A673 (cell line): Measurements from ENCODE around the gene CLPSL1. TPM values are rescaled to one million over a fixed set of nuclear protein-coding genes. Genes with fewer than 3 reads are reported as not detected.

Experiments
- BruUV-seq: library from RNA; stranded (reverse); fragments of 400-500 nt; replicated peaks from 2 replicates; lab custom pipeline; 2021; lab: Mats Ljungman, UMichigan
- CTCF ChIA-PET: fragments of 300-600 bp; sonication (Branson Sonifier 250); formaldehyde crosslinking; loops from one replicate; lab custom pipeline; 2022; ENCODE audit warnings: antibody characterized with exemption; lab: Charles Lee
- POLR2A ChIA-PET: fragments of 300-600 bp; sonication (Branson Sonifier 250); formaldehyde crosslinking; loops from one replicate; lab custom pipeline; 2022; ENCODE audit warnings: antibody characterized with exemption; ENCODE audit not compliant: low non-redundant PET; lab: Charles Lee
- DNase-seq: peaks from one replicate; pipeline ENCODE4 v3.0.0-alpha.2; 2015; ENCODE audit warnings: low spot score
- H3K27ac ChIP-seq: fragments of 200-600 bp; sonication (generic); 2 replicates; pipeline ENCODE4 v1.5.1; 2016; ENCODE audit warnings: mixed run types, low read depth, mild to moderate bottlenecking, mixed read lengths, antibody characterized with exemption, low read length; ENCODE audit not compliant: poor library complexity, severe bottlenecking
- H3K27me3 ChIP-seq: fragments of 200-600 bp; sonication (generic); replicated peaks from 2 replicates; pipeline ENCODE4 v1.6.1; 2017; ENCODE audit warnings: mixed run types, low read depth, mild to moderate bottlenecking, mixed read lengths, antibody characterized with exemption, low read length; ENCODE audit not compliant: insufficient read depth, poor library complexity
- H3K36me3 ChIP-seq: fragments of 200-600 bp; sonication (generic); 2 replicates; pipeline ENCODE4 v1.6.1; 2016; ENCODE audit warnings: mixed run types, mild to moderate bottlenecking, mixed read lengths, antibody characterized with exemption, low read length; ENCODE audit not compliant: insufficient read depth, poor library complexity, severe bottlenecking
- H3K4me1 ChIP-seq: fragments of 200-600 bp; sonication (generic); 2 replicates; pipeline ENCODE4 v1.6.1; 2017; ENCODE audit warnings: mixed run types, mild to moderate bottlenecking, mixed read lengths, antibody characterized with exemption, low read length; ENCODE audit not compliant: insufficient read depth, poor library complexity, severe bottlenecking
- H3K4me3 ChIP-seq: fragments of 200-600 bp; sonication (generic); 2 replicates; pipeline ENCODE4 v1.5.1; 2016; ENCODE audit warnings: low read depth, mixed run types, mild to moderate bottlenecking, mixed read lengths, low read length; ENCODE audit not compliant: poor library complexity, severe bottlenecking
- H3K9me3 ChIP-seq: fragments of 200-600 bp; sonication (generic); 2 replicates; pipeline ENCODE4 v1.6.1; 2016; ENCODE audit warnings: mixed run types, low read depth, mild to moderate bottlenecking, mixed read lengths, antibody characterized with exemption, low read length; ENCODE audit not compliant: poor library complexity, severe bottlenecking
- CTCF ChIP-seq: fragments of 300-800, 200-600 bp; sonication (generic); conservative IDR thresholded peaks from 2 replicates; pipeline ENCODE4 v1.5.1; 2017; ENCODE audit warnings: low read depth, mild to moderate bottlenecking, antibody characterized with exemption, low read length, moderate library complexity, mixed read lengths
- EZH2 ChIP-seq: fragments of 200-600 bp; sonication (generic); IDR thresholded peaks from 2 replicates; pipeline ENCODE4 v1.6.1; 2017; ENCODE audit warnings: borderline replicate concordance, low read depth, mild to moderate bottlenecking, mixed read lengths, antibody characterized with exemption, low read length; ENCODE audit not compliant: poor library complexity, severe bottlenecking
- intact Hi-C: fragments of 100-400 bp; cut with micrococcal nuclease; formaldehyde crosslinking; loops from one replicate; pipeline ENCODE4 v1.10.0; 2022; ENCODE audit not compliant: unreplicated experiment
- total RNA-seq: library from RNA; stranded (reverse); gene quantifications from 2 replicates; pipeline ENCODE4 v1.2.3, GENCODE V29; 2021

Gene CLPSL1
- total RNA-seq, 1 experiment from 2014 or later = not detected

GRCh38 chr6:35746516-35746915 lies 34.3 kb upstream of the CLPSL1 start:
- Histone ChIP-seq H3K36me3 (no peaks in the 10 kb centered on the region), H3K27me3 (no peaks in the 10 kb centered on the region), H3K27ac (no peak overlapping the region), H3K9me3 (no peaks in the 10 kb centered on the region), H3K4me3 (no peak overlapping the region), H3K4me1 (no peaks in the 10 kb centered on the region)
- CTCF ChIA-PET = interaction anchor here (0.7 kb wide), 1 partner anchor 25 kb away, joined by 6 read pairs; no protein-coding TSS in a partner anchor
- no peak for DNase-seq
- POLR2A ChIA-PET = interaction anchor here (0.5 kb wide), 1 partner anchor 125 kb away, joined by 5 read pairs; no protein-coding TSS in a partner anchor
- no TSS peak for BruUV-seq
- TF ChIP-seq CTCF (no peak), EZH2 (no peak)
- intact Hi-C loops = no loop called here

- TF ChIP-seq CTCF (no peak), EZH2 (no peak)
- no peak overlapping the region for H3K27ac ChIP-seq
- ChIA-PET POLR2A (no interaction called here), CTCF (no interaction called here)
- no peak overlapping the region for H3K4me3 ChIP-seq
- intact Hi-C loops = no loop called here
- no peaks in the 10 kb centered on the region for H3K4me1 ChIP-seq
- DNase-seq = no peak
- no peaks in the 10 kb centered on the region for H3K9me3 ChIP-seq
- no peaks in the 10 kb centered on the region for H3K27me3 ChIP-seq
- H3K36me3 ChIP-seq = no peaks in the 10 kb centered on the region
- no TSS peak for BruUV-seq
Measured at GRCh38 chr6:35747877-35748276, 32.9 kb upstream of the CLPSL1 start.

GRCh38 chr6:35750557-35750956 lies 30.3 kb upstream of the CLPSL1 start:
- Histone ChIP-seq H3K36me3 (no peaks in the 10 kb centered on the region), H3K9me3 (no peaks in the 10 kb centered on the region), H3K4me3 (no peak overlapping the region), H3K27me3 (no peaks in the 10 kb centered on the region), H3K4me1 (no peaks in the 10 kb centered on the region), H3K27ac (no peak overlapping the region)
- DNase-seq = no peak
- TF ChIP-seq EZH2 (no peak), CTCF (no peak)
- ChIA-PET POLR2A (no interaction called here), CTCF (no interaction called here)
- no TSS peak for BruUV-seq
- intact Hi-C loops = no loop called here
